HG02588 (cell line): ENCODE data around the gene SOST.

Experiments used
- ATAC-seq: cut with Tn5 transposase; IDR thresholded peaks from one replicate; pipeline ENCODE4 v1.9.1; 2021; ENCODE audit warnings: mild to moderate bottlenecking, moderate library complexity; ENCODE audit not compliant: unreplicated experiment

Gene SOST

GRCh38 chr17:43710101-43710500, 48.5 kb downstream of the SOST start:
- ATAC-seq: no peak

DNA sequence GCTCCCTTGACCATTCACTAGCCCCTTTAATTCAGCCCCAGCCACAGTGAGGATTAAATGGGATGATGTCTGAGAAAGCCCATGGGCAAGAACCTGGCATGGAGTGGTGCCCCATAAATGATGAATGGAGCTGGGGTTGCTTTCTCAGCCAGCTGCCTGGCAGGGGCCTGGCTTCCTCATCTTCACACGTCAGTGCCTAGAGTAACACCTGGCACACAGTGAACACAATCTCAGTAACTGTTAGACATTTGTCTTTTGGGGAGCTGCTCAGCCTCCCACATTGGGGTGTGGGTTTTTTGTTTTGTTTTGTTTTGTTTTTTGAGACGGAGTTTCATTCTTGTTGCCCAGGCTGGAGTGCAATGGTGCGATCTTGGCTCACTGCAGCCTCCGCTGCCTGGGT, 49.4 kb downstream of the SOST start:
- ATAC-seq: no peak

DNA sequence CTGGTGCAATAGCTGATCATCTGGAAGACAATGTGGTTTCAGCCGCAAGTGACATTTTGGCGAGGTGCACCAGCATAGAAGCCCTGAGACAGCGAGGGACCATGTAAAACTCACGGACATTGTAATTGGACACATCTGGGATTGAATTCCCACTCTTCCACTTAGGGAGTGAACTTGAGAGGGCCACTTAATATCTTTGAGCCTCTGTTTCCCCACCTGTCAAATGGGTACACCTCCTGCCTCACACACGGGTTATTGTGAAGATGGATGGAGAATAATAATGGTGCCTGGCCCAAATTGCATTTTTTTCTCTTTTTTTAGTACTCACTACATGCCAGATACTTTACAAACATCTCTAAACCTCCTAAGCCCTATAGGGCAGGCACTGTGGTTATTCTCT, 51.4 kb downstream of the SOST start:
- no peak for ATAC-seq

DNA sequence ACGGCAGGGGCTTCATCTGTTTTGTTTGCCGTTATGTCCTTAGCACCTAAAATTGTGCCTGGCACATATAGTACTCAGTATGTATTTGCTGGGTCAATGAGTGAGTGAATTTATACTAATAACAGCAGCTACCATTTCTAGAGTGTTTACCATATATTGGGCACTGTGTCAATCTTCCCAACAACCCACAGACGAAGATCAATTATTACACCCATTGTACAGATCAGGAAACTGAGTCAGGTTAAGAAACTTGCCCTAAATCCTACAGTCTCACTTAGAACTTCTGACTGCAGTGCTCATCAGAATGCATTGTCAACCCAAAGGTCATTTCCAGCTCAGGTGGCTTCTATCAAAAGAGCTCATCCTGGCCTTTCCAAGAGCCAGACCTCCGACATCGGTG, 52.4 kb downstream of the SOST start:
- ATAC-seq: no peak
